ENCODE measurements around the gene SIGLEC1. TPM values are rescaled to one million over a fixed set of nuclear protein-coding genes. Genes with fewer than 3 reads are reported as not detected.

Gene SIGLEC1
- total and polyA plus RNA-seq, 2 donors (not counting 1 experiment from before 2014, with no cell fraction given) = not detected

DNA sequence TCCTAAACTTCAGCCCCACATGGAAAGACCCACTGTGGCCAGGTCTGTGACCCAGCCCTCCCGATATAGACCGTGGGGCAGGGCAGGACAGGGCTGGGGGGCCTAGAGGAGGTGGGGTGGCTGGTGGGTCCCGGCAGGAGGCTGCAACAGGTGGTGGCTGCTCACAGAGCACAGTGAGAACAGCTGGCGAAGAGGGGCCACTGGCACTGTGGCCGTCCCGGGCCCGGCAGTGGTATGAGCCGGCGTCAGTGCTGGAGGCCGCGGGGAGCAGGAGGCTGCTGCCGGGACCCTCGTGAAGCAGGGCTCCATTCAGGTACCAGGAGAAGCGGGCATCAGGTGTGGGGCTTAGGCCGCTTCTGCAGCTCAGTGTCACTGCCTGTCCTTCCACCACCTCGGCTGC is 13.4 kb downstream of the SIGLEC1 start:
- Histone ChIP-seq H3K27ac (ENCODE audit: insufficient read depth, low read length) (no peak overlapping the region), H3K9me3 (ENCODE audit: control insufficient read depth, insufficient read depth, low read depth, low read length) (no peaks in the 10 kb centered on the region), H2AFZ (ENCODE audit: low read length) (no peak overlapping the region), H3K4me1 (ENCODE audit: control insufficient read depth, extremely low read depth, insufficient read depth, low read length) (no peaks in the 10 kb centered on the region), H3K4me3 (replicated peaks in 1 of 4; ENCODE audit: control extremely low read depth in 1 of 4, insufficient read depth in 1 of 4, low read depth in 3 of 4, low read length in 4 of 4) (no peak overlapping the region), H3K36me3 (ENCODE audit: control insufficient read depth, insufficient read depth, low read length) (no peaks in the 10 kb centered on the region), H3K27me3 (ENCODE audit: control insufficient read depth, insufficient read depth, low read length) (peaks cover 3% of the 10 kb centered on the region), H4K20me1 (ENCODE audit: control insufficient read depth, extremely low read depth, insufficient read depth, low read length) (no peaks in the 10 kb centered on the region), H3K4me2 (ENCODE audit: extremely low read depth, insufficient read depth, low read length) (no peak overlapping the region), H3K79me2 (ENCODE audit: control insufficient read depth, insufficient read depth, low read length) (no peaks in the 10 kb centered on the region), H3K9ac (ENCODE audit: insufficient read depth, low read length) (no peak overlapping the region)
- no peak for DNase-seq (ENCODE audit: low read depth in 2 of 2)
- no peak for TF ChIP-seq EZH2 (IDR thresholded peaks at IDR 0.05; ENCODE audit: low read length, missing control alignments)
- TF ChIP-seq, protein P1, sequence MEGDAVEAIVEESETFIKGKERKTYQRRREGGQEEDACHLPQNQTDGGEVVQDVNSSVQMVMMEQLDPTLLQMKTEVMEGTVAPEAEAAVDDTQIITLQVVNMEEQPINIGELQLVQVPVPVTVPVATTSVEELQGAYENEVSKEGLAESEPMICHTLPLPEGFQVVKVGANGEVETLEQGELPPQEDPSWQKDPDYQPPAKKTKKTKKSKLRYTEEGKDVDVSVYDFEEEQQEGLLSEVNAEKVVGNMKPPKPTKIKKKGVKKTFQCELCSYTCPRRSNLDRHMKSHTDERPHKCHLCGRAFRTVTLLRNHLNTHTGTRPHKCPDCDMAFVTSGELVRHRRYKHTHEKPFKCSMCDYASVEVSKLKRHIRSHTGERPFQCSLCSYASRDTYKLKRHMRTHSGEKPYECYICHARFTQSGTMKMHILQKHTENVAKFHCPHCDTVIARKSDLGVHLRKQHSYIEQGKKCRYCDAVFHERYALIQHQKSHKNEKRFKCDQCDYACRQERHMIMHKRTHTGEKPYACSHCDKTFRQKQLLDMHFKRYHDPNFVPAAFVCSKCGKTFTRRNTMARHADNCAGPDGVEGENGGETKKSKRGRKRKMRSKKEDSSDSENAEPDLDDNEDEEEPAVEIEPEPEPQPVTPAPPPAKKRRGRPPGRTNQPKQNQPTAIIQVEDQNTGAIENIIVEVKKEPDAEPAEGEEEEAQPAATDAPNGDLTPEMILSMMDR (conservative IDR thresholded peaks at IDR 0.05 in 1 of 2, IDR thresholded peaks at IDR 0.05 in 1 of 2; ENCODE audit: low read depth in 1 of 2, low read length in 2 of 2) = no peak

DNA sequence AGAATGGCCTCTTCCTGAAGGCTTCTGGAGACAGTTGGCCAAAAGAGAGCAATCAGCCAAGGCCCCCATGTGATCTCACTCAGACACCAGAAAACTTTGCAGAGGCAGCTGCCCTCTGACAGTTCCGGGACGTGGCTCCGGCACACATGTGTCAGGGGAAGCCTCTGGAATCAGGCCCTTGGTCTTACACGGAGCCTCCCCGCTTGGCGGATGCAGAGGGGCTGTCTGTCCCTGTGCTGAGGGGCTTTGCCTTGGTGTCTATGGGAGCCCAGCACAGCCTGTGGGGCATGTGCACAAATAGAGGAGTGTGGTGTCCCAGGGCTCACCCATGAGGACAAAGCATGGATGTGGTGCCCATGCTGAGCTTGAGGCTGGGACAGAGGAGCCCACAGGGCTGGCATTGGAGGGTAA is 13.8 kb downstream of the SIGLEC1 start:
- TF ChIP-seq EZH2 (IDR thresholded peaks at IDR 0.05; ENCODE audit: low read length, missing control alignments) = peak; percentile 13
- TF ChIP-seq, protein P1 (conservative IDR thresholded peaks at IDR 0.05 in 1 of 2, IDR thresholded peaks at IDR 0.05 in 1 of 2; ENCODE audit: low read depth in 1 of 2, low read length in 2 of 2) = no peak
- DNase-seq (ENCODE audit: low read depth in 2 of 2) = no peak

DNA sequence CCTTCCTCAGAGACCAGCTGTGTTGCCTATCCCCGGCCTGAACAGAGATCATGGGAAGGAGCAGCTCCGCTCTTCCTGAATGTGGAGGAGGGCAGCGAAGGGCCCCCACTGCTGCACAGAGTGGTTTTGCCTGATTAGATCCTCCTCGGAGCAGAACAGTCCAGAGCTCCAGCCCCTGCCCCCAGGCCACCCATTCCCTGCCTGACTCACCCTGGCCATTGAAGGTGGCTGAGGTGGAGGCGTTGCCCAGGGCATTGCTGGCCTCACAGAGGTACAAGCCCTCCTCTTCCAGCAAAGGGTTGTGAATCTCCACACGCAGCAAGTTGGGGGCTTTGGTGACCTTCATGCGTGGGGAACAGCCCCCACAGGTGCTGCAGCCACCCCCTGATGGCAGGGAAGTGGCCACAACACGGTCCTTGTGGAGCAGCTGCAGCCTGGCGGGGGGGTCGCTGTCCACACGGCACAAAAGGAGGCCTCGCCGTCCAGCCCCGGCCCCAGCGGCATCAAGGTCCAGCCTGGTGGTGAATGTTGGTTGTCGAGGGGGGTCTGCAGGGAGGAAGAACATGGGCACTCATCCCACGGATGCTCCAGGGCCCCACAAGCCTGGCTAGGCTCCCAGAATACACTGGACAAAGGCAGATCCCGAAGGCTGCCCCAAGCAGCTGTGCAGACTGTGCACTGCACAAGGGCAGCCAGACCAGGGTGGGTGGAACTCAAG is 14.7 kb downstream of the SIGLEC1 start:
- Histone ChIP-seq H3K4me3 (replicated peaks in 1 of 4; ENCODE audit: control extremely low read depth in 1 of 4, insufficient read depth in 1 of 4, low read depth in 3 of 4, low read length in 4 of 4) (no peak overlapping the region), H4K20me1 (ENCODE audit: control insufficient read depth, extremely low read depth, insufficient read depth, low read length) (no peaks in the 10 kb centered on the region), H3K79me2 (ENCODE audit: control insufficient read depth, insufficient read depth, low read length) (no peaks in the 10 kb centered on the region), H3K9me3 (ENCODE audit: control insufficient read depth, insufficient read depth, low read depth, low read length) (no peaks in the 10 kb centered on the region), H3K27me3 (ENCODE audit: control insufficient read depth, insufficient read depth, low read length) (no peaks in the 10 kb centered on the region), H3K9ac (ENCODE audit: insufficient read depth, low read length) (no peak overlapping the region), H3K27ac (ENCODE audit: insufficient read depth, low read length) (no peak overlapping the region), H3K4me1 (ENCODE audit: control insufficient read depth, extremely low read depth, insufficient read depth, low read length) (no peaks in the 10 kb centered on the region), H3K36me3 (ENCODE audit: control insufficient read depth, insufficient read depth, low read length) (no peaks in the 10 kb centered on the region), H2AFZ (ENCODE audit: low read length) (no peak overlapping the region), H3K4me2 (ENCODE audit: extremely low read depth, insufficient read depth, low read length) (no peak overlapping the region)
- TF ChIP-seq, protein P1 (conservative IDR thresholded peaks at IDR 0.05 in 1 of 2, IDR thresholded peaks at IDR 0.05 in 1 of 2; ENCODE audit: low read depth in 1 of 2, low read length in 2 of 2) = no peak
- no peak for TF ChIP-seq EZH2 (IDR thresholded peaks at IDR 0.05; ENCODE audit: low read length, missing control alignments)
- no peak for DNase-seq (ENCODE audit: low read depth in 2 of 2)

More for the DNA sequence above, 13.8 kb downstream of the SIGLEC1 start:
- no peaks in the 10 kb centered on the region for H3K4me1 ChIP-seq (ENCODE audit: control insufficient read depth, extremely low read depth, insufficient read depth, low read length)
- no peak overlapping the region for H3K27ac ChIP-seq (ENCODE audit: insufficient read depth, low read length)
- H2AFZ ChIP-seq (ENCODE audit: low read length) = no peak overlapping the region
- no peak overlapping the region for H3K4me3 ChIP-seq (replicated peaks in 1 of 4; ENCODE audit: control extremely low read depth in 1 of 4, insufficient read depth in 1 of 4, low read depth in 3 of 4, low read length in 4 of 4)
- no peaks in the 10 kb centered on the region for H3K36me3 ChIP-seq (ENCODE audit: control insufficient read depth, insufficient read depth, low read length)
- H3K79me2 ChIP-seq (ENCODE audit: control insufficient read depth, insufficient read depth, low read length) = no peaks in the 10 kb centered on the region
- peaks cover under 1% of the 10 kb centered on the region for H3K27me3 ChIP-seq (ENCODE audit: control insufficient read depth, insufficient read depth, low read length)
- H3K9ac ChIP-seq (ENCODE audit: insufficient read depth, low read length) = no peak overlapping the region
- no peak overlapping the region for H3K4me2 ChIP-seq (ENCODE audit: extremely low read depth, insufficient read depth, low read length)
- no peaks in the 10 kb centered on the region for H4K20me1 ChIP-seq (ENCODE audit: control insufficient read depth, extremely low read depth, insufficient read depth, low read length)
- H3K9me3 ChIP-seq (ENCODE audit: control insufficient read depth, insufficient read depth, low read depth, low read length) = no peaks in the 10 kb centered on the region

All from fibroblast of lung (primary cell).